A549 (cell line): ENCODE results near the gene ELFN1.

Experiments
- EP300 ChIP-seq, 2 experiments: fragments of >200 bp; sonication (Bioruptor Twin); formaldehyde crosslinking; IDR thresholded peaks; 2 replicates in 1 of 2; 3 replicates in 1 of 2; pipeline ENCODE4 v1.6.1; 2016 to 2017
- POLR2A ChIP-seq: IDR thresholded peaks from 2 replicates; pipeline ENCODE4 v1.6.1; 2012; ENCODE audit warnings: mild to moderate bottlenecking, low read length
- TF ChIP-seq, protein P1 (sequence below): fragments of >200 bp; sonication (Bioruptor Twin); formaldehyde crosslinking; IDR thresholded peaks from 3 replicates; pipeline ENCODE4 v1.5.1; 2016

DNA sequence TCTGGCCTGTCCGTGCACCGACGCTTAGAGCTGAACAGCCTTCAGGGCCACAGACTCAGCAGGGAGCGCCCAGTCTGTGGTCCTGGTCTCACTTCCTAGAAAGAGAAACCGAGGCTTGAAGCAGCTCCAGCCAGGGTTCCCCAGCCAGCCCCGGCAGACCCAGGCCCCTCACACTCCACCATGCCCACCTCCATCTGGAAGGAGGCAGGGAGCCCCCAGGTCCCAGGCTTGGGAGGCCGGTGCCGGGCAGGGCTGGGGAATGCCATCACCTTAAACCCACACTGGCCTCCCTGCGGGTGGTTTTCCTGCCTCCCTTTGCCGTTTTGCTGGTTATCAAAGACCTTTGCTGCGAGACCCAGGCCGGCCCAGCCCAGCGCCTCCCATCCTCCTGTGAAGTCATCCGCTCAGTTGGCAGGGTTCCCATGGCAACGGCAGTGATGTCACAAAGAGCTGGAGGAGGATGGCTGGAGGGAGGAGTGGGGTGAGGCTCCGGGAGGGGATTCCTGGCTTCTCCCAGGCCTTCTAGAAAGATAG lies 24.0 kb downstream of the ELFN1 start:
- TF ChIP-seq POLR2A (no peak), EP300 (IDR thresholded peaks at IDR 0.05) (no peak)
- TF ChIP-seq, protein P1, sequence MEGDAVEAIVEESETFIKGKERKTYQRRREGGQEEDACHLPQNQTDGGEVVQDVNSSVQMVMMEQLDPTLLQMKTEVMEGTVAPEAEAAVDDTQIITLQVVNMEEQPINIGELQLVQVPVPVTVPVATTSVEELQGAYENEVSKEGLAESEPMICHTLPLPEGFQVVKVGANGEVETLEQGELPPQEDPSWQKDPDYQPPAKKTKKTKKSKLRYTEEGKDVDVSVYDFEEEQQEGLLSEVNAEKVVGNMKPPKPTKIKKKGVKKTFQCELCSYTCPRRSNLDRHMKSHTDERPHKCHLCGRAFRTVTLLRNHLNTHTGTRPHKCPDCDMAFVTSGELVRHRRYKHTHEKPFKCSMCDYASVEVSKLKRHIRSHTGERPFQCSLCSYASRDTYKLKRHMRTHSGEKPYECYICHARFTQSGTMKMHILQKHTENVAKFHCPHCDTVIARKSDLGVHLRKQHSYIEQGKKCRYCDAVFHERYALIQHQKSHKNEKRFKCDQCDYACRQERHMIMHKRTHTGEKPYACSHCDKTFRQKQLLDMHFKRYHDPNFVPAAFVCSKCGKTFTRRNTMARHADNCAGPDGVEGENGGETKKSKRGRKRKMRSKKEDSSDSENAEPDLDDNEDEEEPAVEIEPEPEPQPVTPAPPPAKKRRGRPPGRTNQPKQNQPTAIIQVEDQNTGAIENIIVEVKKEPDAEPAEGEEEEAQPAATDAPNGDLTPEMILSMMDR = no peak
